Pons (tissue), 1 donor: ENCODE measurements around the gene HIPK2.

ENCODE experiments used
- DNase-seq: peaks from one replicate; pipeline ENCODE4 v3.0.0-alpha.2; 2016; ENCODE audit warnings: low spot score

Gene HIPK2

DNA sequence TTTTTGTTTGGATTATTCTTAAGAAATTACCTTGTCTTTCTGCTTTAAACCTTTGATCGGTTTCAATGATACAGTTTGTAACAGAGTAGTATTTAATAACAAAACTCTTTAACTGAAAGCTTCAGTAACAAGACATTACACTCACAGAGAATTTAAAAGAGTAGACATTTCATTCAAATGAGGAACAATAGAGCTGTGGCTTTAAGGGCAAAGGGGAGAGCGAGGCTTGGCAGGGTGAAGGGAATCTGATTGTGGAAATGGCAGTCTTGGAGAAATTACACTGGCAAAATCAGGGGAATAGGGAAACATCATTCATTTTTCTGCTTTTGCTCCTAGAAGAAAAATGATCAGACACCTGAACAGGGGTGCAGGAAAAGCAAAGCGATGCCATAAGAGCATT lies 5.1 kb upstream of the HIPK2 start:
- DNase-seq: no peak

DNA sequence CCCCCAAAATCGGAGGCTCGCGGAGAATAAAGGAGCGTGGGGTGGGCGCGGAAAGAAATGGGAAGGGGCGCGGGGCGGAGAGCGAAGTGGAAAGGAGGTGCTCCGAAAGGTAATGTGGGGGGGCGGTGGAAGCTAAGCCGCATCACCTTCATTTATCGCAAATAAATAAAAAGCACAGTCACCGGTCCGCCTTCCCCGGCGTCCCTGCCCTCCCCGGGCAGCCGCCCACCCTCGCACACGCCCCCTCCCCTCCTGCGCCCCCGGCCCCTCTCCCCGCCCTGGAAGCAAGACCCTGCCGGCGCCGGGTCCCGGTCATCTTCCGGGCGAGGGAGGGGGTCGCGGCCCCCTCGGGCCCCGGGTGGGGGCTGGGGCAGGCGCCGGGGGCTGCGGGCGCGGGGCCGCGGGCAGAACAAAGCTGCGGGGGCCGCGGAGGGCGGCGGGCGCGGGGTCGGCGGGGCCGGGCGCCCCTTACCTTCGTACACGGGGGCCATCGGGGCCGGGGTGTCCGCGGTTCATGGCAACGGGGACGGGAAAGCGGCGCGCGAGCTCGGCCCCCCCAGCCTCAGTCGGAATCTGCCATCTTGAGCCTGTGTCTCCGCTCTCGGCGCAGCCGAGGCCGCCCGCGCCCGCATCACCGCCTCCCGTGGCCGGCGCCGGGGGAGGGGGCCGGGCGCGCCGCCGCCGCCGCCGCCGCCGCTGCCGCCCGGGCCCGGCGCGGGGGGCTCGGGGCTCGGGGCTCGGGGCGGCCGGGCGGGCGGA lies 486 bp downstream of the HIPK2 start:
- DNase-seq: no peak

DNA sequence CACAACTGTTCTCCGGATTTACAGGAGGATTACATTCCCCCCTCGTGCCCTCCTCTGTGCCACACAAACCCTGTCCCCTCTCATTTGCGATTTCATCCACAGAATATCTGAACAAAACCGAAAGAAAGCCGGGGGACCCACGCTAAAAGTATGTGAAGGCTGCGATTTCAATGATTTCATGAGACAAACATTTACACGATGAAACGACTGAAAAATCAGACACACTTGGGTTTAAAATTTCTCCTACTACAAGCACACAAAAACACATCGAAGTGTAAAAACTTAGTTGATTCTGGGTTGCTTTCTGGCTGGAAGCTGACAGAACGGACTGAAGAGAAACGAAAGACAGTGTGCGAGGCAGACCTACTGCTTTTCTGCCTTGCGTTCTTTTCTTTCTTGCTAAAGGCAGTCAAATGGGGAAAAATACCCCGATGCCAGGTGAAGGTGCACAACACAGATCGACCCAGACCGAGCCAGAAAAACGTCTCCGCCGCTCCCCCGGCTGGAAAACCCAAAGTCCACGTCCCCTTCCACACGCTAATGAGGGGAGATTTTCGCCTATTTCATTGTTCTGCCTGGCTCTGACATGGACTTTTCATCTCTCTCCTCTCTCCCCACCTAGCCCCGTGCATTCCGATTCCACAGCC lies 1.2 kb downstream of the HIPK2 start:
- peak; percentile 74 for DNase-seq

DNA sequence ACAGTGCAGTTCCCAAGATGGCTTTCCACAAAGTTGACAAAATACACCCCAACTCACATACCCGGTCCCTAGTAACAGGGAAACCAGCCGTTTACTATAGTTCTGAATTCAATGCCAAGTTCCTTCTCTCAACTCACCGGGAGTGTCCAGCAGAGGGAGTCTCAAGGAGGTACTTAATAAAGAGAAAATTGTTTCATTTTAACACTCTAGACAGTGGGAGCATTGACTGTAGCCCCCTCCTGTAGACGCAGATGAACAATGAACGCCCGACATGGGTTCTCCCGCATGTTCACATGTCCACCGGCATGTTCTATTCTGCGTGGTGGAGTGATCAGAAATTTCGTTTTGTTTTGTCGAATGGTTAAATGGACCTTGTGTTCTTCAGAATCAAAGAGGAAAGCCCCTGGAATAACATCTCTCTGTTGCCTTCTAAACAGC lies 1.9 kb downstream of the HIPK2 start:
- peak; percentile 93 for DNase-seq

- no peak for DNase-seq
These were observed 3.4 kb downstream of the HIPK2 start for GRCh38 chr7:139774376-139774775.

DNA sequence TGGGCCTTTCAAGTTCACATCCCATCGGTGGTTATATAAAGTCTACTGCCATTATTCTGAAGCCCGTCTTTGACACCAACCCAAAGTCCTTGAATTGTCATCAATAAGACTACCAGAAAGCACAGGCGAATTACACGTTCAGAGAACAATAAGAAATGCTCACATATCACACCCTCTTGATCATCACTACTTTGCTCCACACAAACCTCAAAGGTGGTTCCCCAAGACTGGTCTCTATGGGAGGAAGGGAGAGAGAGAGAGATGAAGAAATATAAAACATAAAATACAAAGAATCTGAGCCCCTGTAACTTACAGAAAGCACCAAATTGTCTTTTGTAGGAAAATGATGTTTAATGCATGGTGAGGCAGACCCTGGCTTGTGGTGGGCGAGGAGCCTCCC lies 4.4 kb downstream of the HIPK2 start:
- DNase-seq: no peak

DNA sequence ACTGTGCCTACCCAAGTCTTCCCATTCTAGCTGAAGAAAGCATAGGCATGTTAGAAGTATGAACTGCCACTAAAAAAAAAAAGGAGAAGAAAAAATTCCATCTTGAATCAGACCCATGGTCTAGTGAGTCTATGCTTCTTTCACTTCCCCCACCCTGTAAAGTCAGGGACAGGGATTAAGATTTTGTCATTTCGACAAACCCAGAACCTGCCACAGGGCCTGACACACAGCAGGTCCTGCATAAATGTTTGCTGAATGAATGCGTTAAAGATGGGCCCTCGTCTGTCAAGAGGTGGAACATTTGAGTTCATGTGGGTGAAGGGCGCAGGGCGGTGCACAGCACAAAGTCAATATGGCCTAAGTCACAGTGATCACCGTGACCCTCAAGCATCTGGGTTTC lies 4.9 kb downstream of the HIPK2 start:
- no peak for DNase-seq

DNA sequence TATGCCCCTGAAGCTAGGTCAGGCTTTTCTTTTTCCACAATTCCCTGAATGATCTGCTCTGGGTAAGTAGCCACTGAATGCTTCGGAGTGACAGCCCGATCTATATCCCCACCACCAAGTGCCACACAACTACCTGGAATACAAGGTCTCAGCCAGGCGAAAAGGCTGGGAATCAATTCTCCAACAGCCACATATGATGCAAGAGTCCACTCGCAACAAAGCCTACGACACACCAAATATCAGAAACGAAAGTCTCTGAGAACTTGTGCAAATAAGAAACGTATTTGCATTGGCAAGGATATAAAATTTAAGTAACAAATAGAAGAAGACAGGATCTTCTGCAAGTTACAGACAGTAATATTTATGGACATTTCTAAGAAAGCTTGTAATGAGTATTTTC lies 5.7 kb downstream of the HIPK2 start:
- no peak for DNase-seq

DNA sequence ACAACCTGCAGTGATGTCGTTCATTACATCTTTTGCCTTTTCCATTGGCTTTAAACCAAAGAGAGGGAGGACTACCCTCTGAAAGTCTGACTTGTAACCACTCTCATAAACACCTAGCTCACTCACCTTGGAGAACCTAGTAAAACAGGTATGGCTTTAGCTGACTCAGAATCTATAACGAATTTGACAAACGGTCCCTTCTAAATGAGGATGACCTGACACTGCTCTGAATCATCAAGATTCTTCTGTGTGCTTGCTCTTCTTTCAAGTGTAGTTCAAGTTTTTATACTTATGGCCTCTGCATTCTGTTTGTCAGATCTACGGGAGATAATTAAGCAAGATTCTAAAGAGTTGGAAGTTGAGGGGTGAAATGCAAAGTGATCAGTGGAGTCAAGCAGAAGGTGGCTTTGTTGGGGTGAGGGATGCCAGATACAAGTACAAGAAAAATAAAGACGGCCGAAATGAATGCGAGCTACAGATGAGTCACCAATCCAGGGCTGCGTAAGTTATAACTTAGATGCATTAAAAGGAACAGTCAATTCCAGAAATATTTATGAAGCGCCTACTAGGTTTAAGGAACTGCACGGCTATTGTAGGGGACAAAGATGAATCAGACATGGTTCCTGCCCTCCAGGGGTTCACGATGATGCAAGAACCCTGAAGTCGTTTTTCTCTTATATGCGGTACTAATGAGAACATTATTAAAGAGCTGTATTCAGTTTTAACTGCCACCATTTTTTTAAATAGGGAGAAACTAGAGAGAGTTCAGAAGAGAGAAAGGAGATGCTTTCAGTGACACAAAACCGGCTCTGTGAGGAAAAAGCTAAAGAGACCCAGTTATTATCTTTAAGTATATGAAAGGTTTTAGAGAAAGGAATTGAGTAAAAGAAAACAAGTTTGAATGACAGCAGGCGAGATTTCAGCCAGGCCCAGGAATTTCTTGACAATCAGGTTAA lies 6.5 kb downstream of the HIPK2 start:
- no peak for DNase-seq

DNA sequence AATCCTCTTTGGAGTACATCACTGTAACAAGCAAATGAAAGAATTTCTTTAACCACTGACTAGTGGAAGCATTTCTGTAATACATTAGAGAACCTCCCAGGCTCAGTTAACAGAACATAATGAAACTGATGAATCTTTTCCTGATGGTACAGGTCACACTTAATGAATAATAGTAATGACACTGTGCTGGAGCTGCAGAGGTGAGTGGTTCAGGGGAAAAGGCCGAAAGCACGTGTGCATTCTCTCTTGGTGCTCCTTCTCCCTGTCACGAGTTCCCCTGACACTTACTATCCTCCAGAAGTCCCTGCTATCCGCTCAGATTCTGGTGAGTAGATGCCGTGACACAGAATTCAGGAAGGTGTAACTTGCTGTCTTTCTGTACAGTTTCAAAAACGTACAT lies 8.0 kb downstream of the HIPK2 start:
- no peak for DNase-seq

DNA sequence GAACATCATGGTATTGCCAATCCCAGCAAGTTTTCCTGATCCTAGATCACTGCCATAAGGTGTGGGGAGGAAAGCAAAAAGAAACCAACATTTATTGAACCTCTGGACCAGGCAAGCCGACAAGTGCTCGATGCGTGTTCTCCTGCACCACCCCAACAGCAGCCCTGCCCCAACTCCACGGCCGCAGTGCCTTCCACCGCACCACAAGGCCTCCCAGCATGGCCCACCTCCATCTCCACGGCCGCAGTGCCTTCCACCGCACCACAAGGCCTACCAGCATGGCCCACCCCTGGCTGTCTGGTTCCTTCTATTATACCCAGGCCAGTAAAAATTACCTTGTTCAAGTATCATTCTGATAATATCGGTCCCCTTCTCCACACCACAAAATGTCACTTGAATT lies 8.7 kb downstream of the HIPK2 start:
- DNase-seq: no peak

- no peak for DNase-seq
These were observed 9.5 kb downstream of the HIPK2 start for GRCh38 chr7:139768249-139768824.

DNA sequence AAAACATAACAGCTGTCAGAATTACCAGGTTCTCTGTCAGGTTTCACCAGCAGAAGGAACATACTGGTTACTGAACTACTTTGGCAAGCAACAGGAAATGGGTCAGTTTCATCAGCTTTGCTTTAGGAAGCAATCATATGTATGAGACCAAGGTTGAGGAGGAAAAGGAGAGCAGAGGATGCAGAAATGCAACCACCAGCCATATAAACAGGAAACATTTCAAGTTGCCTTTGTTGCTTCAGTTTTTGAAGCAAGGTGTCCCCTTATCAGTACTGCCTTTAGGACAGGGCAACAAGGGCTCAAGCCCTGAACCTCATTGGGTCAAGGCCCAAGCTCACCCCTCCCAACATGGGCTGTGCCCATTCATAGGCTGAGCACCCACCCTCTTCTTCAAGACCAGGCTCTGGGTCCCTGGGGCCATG lies 10.2 kb downstream of the HIPK2 start:
- DNase-seq: no peak

DNA sequence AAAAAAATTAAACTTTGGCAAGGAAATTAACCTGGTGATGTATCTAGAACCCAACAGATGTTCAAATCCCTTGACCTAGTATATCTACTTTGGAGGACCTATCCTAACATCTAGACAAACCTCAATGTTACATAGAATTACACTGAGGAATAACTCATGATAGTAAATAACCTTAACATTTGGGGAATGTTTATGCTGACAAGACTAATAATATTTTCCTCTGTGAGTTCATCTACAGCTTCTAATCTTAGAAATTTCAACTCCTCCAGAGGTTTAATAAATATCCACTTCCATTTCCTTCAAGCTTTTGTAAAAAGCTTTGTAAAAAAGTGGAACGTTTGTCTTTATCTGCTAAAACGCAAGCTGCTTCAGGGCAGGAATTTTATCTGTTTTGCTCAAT lies 12.7 kb downstream of the HIPK2 start:
- DNase-seq: no peak

GRCh38 chr7:139763330-139763729 lies 14.5 kb downstream of the HIPK2 start:
- no peak for DNase-seq

- no peak for DNase-seq
These were observed 14.9 kb downstream of the HIPK2 start for GRCh38 chr7:139762886-139763285.

GRCh38 chr7:139758388-139758787 lies 19.4 kb downstream of the HIPK2 start:
- no peak for DNase-seq

DNA sequence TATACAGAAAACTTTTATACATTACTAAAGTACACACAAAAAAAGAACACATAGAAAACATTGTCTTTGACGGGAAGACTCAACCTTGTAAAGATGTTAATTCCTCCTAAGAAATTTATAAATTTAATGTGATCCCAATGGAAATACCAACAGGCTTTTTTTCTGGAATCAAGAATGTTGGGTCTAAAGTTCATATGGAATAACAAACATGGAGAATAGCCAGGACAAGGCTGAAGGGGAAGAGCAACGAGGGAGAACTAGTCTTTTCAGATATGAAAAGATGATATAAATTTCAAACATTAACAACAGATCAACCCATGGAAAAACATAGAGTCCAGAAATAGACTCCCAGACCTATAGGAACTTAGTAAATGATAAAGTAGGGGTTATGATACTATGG lies 19.8 kb downstream of the HIPK2 start:
- no peak for DNase-seq

DNA sequence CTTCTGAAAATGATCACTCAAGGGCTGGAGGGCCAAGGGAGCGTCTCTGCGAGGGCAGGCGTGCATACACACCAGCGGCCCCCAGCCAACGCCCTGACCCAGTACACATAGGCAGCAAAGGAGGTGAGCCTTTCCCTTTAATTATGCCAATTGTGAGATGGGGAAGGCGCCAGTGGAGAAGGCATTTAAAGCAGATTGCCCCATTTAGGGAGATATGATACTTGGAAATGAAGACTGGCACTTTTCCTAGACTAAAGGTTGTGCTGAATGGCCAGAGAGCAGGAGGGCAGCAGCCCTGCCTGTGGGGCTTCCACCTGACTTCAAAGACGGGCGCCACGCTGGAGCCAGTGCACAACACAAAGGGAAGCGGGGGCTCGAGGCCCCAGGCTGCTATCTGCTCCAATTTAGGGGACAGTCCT lies 24.1 kb downstream of the HIPK2 start:
- DNase-seq: no peak

- DNase-seq: no peak
These were observed 24.6 kb downstream of the HIPK2 start for GRCh38 chr7:139753081-139753692.

DNA sequence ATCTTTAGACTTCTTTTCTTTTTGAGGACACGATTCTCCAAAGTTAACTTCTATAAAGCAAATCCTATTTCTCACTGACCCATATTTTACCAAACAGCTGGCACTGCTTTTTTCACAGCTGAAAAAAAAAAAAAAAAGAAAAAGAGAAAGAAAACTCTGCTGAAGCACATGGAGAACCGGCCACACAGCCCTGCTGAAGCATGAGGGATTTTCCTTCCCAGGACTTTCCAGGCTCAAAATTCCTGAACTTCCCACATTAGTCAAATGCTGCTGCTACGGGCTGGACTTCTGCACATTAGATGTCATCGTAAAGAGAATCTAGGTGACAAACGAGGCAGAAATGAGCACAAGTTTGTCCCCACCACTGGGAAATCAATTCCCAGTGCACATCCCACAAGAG lies 25.2 kb downstream of the HIPK2 start:
- no peak for DNase-seq

- DNase-seq: no peak
These were observed 25.6 kb downstream of the HIPK2 start for GRCh38 chr7:139752148-139752547.
